Glomerular endothelial cell (primary cell): Measurements from ENCODE around the gene MALAT1. TPM values are rescaled to one million over a fixed set of nuclear protein-coding genes. Genes with fewer than 3 reads are reported as not detected.
"Not testable (repeated sequence)": the region's sequence is repeated elsewhere in the genome, so short reads cannot be mapped to it uniquely, and the experiment has no call there.

ENCODE experiments used
- DNase-seq: peaks from one replicate; pipeline ENCODE4 v3.0.0-alpha.2; 2011; ENCODE audit warnings: low read depth, low spot score; ENCODE audit errors: extremely low read depth
- total RNA-seq: library from RNA; depleted of rRNA; stranded (reverse); fragments of >200 nt; gene quantifications from 2 replicates; pipeline ENCODE4 v1.2.3, GENCODE V29; 2015

MALAT1 gene
- total RNA-seq, 1 donor from 2014 or later: 7,796 TPM

GRCh38 chr11:65497141-65498041 lies 1.5 kb upstream of the MALAT1 start:
- DNase-seq: no peak

GRCh38 chr11:65498042-65498726 lies 661 bp upstream of the MALAT1 start:
- DNase-seq: no peak

GRCh38 chr11:65498727-65498976 lies 193 bp upstream of the MALAT1 start:
- no peak for DNase-seq

GRCh38 chr11:65499713-65500386 lies 1.0 kb downstream of the MALAT1 start:
- no peak for DNase-seq

GRCh38 chr11:65500387-65501185 lies 1.7 kb downstream of the MALAT1 start:
- DNase-seq: no peak

GRCh38 chr11:65501186-65501471 lies 2.3 kb downstream of the MALAT1 start:
- DNase-seq: no peak

- no peak for DNase-seq
Observed at GRCh38 chr11:65501472-65502273, 2.8 kb downstream of the MALAT1 start.

GRCh38 chr11:65502274-65502554 lies 3.4 kb downstream of the MALAT1 start:
- no peak for DNase-seq

- no peak for DNase-seq
Observed at GRCh38 chr11:65502555-65503367, 3.9 kb downstream of the MALAT1 start.

GRCh38 chr11:65503368-65503948 lies 4.6 kb downstream of the MALAT1 start:
- DNase-seq: no peak

- DNase-seq: no peak
Observed at GRCh38 chr11:65503949-65504673, 5.3 kb downstream of the MALAT1 start.

- no peak for DNase-seq
Observed at GRCh38 chr11:65504674-65505465, 6.0 kb downstream of the MALAT1 start.

- DNase-seq: no peak
Observed at GRCh38 chr11:65505466-65506289, 6.8 kb downstream of the MALAT1 start.

GRCh38 chr11:65506290-65506771 lies 7.5 kb downstream of the MALAT1 start:
- no peak for DNase-seq

GRCh38 chr11:65506772-65507505 lies 8.1 kb downstream of the MALAT1 start:
- no peak for DNase-seq

- DNase-seq: not testable (repeated sequence)
Observed at GRCh38 chr11:65512311-65512710, 13.5 kb downstream of the MALAT1 start.
